ENCODE measurements around the gene CNPPD1.

GRCh38 chr2:219168932-219169331, 7.8 kb downstream of the CNPPD1 start:
- TF ChIP-seq POLR2AphosphoS5 (IDR thresholded peaks at IDR 0.05; ENCODE audit: low read depth, low read length) (no peak), TAF1 (IDR thresholded peaks at IDR 0.05; ENCODE audit: low read depth, low read length) (no peak), POLR2A (IDR thresholded peaks at IDR 0.05; ENCODE audit: low read depth, low read length) (no peak)

Measured in GM12891 (cell line).